Right ventricle myocardium inferior (tissue), 1 donor: ENCODE data around the gene ACTR5. TPM values are rescaled to one million over a fixed set of nuclear protein-coding genes. Genes with fewer than 3 reads are reported as not detected.

Experiments
- ATAC-seq: fragments of 200-7000 bp; cut with Tn5 transposase; one replicate; pipeline ENCODE4 v1.9.1; 2020; ENCODE audit warnings: mild to moderate bottlenecking, moderate library complexity
- DNase-seq: peaks from one replicate; pipeline ENCODE4 v3.0.0; 2021; ENCODE audit errors: missing footprints
- intact Hi-C: fragments of 100-400 bp; cut with DNase I; formaldehyde crosslinking; loops from one replicate; pipeline ENCODE4 v1.11.0; 2022
- total RNA-seq: library from RNA; stranded (reverse); fragmentation: NEBNext Ultra II Directional; extraction: Animal tissue kit (Norgen Biotek cat#: 25700); gene quantifications from one replicate; pipeline ENCODE4 v1.2.1, GENCODE V29; 2021
- donor health status: DM: no; HTN: yes; CAD: no; lungs with severe emphysema.

ACTR5 gene
- total RNA-seq, 1 donor from 2014 or later, result 2.6 TPM

DNA sequence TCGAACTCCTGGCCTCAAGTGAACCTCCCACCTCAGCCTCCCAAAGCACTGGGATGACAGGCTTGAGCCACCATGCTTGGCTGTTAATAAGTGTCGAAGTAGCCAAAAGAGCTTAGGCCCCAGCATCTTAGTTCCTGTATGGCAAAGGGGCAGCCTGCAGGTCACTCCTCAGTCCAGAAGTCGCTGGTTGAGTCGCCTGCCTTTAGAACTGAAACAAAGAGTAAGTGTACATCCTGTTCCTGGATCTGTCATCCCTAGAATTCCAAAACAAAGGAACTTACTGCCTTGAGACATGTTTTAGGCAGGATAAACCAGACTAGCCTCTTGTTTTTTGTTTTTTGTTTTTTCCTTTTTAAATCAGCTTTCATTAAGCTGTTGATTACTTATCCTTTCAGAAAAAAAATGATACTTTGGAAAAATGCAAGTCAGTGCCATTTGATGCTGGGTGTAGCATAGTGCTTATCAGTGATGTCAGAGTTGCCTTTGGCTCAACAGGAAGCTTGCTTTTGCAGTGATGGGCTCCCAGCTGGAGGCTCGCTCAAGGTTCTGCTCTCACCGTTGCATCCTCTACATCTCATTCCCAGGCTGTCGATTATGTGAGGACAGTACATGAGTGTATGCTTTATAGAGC is 9.0 kb downstream of the ACTR5 start:
- DNase-seq (no peak), ATAC-seq (no peak)
- intact Hi-C loops, result no loop called here

DNA sequence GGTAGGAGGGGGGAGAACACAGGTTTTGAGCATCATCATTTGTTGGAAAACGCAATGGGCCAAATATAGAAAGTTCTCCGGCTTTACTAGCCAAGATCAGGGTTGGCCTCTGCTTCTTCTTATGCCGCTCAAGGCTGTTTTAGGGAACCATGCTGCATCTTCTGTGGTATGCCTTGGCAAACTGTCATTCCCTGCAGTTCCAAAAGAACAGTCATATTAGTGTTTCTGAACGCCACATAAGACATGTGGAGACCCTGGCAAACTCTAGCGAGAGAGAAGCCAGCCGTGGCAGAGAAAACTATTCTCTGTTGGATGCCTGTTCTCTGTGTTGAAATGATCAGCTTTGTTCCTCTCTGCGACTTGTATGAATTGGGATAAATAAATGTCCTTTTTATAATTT is 10.8 kb downstream of the ACTR5 start:
- DNase-seq, result no peak
- no peak for ATAC-seq
- intact Hi-C loops, result no loop called here

DNA sequence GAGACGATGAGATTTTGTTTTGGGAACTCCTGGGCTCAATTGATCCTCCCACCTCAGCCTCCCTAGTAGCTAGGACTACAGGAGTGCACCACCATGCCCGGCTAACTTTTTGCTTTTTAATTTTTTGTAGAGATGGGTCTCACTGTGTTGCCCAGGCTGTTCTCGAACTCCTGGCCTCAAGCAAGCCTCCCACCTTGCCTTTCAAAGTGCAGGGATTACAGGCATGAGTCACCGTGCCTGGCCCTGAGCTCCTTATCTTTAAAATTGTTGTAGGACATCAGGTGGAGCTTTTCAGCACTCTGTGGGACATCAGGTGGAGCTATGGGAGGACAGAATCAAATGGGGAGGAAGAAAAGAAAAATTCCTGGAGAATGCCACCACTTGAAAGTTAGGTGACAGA is 12.7 kb downstream of the ACTR5 start:
- DNase-seq, result no peak
- intact Hi-C loops, result no loop called here
- no peak for ATAC-seq

DNA sequence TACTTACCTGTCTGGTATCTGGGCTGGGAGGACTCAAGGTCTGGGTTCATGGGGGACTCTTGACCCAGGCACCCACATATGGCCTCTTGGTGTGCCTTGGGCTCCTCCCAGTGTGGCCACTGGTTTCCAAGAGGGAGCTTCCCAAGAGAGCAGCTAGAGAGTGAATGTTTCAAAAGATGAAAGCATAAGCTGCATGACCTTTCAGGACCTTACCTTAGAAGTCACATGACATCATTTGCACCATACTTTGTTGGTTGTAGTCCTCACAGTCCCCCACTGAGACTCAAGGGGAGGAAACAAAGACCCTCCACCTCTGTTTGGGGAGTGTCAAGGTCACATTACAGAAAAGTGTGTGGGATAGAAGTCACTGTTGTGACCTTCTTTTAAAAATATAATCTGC is 13.9 kb downstream of the ACTR5 start:
- ATAC-seq (no peak), DNase-seq (no peak)
- intact Hi-C loops, result no loop called here

DNA sequence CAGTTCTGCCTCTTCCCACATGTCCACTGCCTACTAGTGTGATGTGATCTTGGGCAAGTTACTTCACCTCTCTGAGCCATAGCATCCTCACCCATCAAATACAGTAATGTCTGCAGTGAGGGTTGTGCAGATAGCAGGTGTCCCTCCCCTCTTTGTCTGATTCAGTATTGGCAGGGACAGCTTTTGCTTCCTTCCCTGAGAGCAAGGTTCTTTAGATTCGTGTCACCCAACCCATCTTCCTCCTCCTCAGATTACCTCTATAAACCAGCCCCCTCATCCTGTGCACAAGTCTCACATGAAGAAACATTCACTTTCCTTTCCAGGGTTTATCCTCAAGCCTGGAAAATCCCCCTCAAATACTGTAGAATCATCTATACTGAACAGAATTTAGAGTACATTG is 15.4 kb downstream of the ACTR5 start:
- DNase-seq, result no peak
- intact Hi-C loops, result no loop called here
- no peak for ATAC-seq

DNA sequence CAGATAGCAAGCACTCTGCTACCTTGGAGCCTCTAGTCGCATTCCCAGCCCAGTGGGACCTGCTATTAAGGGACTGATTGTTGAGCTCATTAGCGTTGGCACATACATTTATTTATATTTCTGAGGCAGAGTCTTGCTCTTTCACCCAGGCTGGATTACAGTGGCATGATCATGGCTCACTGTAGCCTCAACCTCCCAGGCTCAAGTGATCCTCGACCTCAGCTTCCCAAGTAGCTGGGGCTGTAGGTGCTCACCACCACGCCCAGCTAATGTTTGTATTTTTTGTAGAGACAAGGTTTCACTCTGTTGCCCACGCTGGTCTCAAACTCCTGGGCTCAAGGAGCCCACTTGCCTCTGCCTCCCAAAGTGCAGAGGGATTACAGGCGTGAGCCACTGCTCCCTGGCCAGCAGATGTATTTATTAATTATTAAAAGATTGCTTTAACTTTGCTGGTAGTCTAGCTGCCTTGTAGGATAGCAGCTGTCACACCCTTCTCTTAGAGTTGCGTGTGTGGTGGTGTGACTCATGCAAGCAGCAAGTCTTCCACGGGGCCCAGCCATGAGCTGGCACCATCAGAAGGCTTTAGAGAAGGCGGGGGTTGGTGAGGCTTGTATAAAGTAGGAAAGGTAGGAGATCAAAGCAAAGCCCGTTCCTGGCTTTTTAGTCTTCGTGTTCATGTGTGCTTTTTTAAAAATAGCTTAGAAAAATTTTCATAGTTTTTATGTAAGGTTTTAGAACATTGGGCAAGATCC is 16.5 kb downstream of the ACTR5 start:
- no peak for DNase-seq
- ATAC-seq, result no peak
- intact Hi-C loops, result no loop called here

DNA sequence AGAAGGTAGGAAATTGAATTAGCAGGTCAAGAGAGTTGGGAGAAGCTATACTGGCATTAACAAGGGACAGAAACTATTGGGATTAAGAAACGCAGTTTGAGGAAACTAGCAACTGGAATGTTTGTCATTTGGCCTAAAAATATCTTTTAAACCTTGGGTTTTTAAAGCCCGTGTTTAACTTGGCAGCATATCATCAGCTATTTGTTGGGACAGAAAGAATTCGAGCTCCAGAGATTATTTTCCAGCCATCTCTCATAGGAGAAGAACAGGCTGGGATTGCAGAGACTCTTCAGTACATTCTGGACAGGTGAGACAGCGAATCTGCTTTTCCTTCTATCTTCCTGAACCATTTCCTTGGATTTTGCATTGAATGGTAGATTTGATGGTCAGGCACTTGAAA is 17.8 kb downstream of the ACTR5 start:
- ATAC-seq (no peak), DNase-seq (no peak)
- intact Hi-C loops, result no loop called here

DNA sequence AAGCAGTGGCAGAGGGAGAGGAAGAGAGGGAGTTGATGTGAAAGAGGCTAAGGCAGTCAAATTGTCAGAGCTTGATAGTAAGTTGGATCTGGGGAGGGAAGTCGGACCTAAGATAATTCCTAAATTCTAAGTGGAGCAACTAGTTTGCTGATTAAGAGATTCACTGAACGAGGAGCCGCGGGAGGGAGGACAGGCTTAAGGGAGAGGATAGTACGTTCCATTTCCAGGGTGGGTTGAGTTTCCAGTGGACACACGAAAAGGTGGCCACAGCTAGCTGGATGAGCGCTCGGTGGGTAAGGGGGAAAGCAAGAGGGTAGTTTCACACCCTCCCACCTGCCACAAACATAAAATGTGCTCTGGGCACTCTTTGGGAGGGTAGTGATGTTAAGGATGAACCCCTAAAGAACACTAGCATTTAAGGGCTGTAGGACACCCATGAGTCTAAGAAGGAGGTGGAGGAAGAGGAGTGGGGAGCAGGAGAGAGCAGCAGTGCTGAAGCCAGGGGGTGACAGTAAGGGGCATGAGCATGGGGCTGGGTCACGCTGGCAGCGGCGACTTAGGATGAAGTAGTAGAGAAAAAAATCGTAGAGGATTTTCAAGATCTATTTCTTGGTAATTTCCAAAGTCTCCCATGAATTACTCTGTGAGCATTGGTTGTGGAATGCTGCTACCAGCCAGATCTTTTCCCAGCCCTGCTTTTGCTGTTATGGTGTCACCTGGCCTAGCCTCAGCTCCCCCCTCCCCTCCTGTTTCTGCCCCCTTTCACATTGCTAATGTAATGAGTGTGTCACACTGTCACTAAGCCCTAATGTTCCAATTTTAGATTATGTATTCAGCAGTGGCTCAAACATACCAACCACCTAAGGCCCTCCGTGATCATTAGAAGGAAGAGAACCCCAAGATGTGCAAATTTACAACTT is 21.4 kb downstream of the ACTR5 start:
- no peak for ATAC-seq
- DNase-seq, result no peak
- intact Hi-C loops, result no loop called here

DNA sequence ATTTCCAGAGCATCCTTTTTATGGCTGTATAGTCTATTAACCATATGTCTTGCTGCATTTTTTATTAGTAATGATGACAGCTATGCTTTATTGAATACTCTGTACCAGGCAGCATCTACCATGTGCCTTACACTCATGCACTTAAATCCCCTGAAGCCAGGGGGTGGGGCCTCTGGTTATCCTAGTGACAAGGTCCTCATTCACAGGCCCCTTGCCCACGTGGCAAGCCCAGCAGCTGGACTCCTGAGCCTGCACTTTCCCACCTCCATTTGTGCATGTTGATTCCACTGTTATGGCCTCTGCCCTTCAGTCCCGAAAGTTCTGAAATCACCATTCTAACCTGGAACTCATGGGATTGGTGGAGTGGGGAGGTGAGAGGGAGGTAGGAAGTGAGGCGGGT is 22.3 kb downstream of the ACTR5 start:
- intact Hi-C loops, result no loop called here
- no peak for DNase-seq
- ATAC-seq, result no peak

DNA sequence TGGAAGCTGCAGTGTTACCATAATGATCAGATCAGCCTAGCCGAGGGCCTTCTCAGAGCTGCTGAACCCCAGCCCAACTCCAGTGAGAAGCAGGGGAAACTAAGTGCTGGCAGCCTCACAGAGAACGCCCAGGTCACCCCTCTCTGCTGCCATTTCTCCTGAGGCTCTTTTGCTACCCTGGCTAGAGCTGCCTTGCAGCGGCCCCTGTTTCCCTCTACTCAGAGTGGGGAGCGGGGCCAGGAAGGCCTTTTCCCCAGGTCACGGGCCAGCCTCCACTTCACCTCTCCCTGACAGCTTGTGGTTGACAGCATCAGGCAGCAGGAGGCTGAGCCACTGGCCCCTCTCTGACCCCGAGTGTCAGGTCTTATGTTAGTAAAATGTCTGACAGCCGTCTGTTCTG is 22.7 kb downstream of the ACTR5 start:
- DNase-seq (no peak), ATAC-seq (no peak)
- intact Hi-C loops, result no loop called here

DNA sequence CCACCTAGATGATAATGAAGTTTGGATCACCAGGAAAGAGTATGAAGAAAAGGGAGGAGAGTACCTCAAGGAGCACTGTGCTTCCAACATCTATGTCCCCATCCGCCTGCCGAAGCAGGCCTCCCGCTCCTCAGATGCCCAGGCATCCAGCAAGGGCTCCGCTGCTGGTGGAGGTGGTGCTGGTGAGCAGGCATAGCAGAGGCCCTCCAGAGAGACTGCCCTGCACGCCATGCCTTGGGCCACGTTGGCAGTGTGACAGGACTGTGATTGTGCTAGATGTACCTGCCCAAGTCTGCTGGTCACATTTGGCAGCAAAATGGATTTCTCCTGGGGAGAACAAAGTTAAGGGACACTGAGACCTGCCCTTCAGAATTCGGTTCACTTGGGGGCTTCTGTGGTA is 23.4 kb downstream of the ACTR5 start:
- DNase-seq, result no peak
- no peak for ATAC-seq
- intact Hi-C loops, result no loop called here

DNA sequence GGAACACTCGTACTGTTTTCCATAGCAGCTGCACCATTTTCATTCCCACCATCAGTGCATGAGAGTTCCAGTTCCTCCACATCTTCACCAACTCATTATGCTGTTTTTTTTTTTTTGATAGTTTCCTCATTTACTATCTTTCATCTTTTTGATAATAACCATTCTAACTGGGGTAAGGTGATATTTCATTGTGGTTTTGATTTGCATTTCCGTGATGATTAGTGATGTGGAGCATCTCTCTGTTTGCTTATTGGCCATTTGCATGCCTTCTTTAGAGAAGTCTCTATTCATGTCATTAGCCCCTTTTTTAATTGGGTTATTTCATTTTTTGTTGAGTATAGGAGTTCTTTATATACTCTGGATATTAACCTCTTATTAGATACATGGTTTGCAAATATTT is 25.9 kb downstream of the ACTR5 start:
- DNase-seq, result no peak
- intact Hi-C loops, result no loop called here
- ATAC-seq, result no peak

DNA sequence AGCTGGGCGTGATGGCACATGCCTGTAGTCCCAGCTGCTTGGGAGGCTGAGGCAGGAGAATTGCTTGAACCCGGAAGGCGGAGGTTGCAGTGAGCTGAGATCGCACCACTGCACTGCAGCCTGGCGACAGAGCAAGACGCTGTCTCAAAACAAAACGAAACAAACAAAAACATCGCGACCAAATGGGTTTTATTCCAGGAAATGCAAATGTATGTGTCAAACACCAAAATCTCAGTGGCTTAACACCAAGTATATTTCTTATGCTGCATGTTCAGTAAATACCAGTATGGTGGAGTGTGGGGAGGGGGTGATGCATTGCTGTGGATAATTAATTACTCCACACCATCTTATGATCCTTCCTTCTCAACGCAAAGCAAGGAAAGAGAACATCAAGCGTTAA is 28.1 kb downstream of the ACTR5 start:
- intact Hi-C loops, result no loop called here
- ATAC-seq (no peak), DNase-seq (no peak)

DNA sequence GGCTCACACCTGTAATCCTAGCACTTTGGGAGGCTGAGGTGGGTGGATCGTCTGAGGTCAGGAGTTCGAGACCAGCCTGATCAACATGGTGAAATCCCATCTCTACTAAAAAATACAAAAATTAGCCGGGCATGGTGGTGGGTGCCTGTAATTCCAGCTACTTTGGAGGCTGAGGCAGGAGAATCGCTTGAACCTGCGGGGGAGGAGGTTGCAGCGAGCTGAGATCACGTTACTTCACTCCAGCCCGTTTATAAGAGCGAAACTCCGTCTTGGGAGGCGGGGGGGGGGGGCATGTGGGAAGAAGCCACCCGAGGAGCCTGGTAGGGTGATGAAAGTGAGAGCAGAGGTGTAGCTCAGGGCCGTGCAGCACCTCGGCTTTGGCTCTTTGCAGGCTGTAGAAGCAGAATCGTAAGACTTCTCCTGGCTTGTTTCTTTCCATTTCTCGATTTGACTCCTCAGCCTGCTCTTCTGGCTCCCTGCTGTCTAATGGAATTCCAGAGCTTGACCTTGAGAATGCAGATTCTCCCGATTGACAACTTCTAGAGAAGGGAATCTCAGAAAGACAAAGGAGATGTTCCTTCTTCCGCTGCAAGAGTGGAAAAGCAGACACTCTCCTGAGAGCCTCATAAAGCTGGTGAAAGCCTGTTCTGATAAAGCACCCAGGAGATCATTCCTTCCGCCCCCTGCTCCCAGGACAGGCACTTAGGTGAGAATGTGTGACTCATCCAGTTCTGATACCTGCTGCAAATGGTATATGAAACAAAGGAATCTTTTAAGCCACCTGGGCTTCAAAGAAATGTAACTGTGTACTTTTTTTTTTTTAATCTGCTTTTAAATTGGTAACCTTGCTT is 31.2 kb downstream of the ACTR5 start:
- intact Hi-C loops, result no loop called here
- DNase-seq (no peak), ATAC-seq (no peak)

DNA sequence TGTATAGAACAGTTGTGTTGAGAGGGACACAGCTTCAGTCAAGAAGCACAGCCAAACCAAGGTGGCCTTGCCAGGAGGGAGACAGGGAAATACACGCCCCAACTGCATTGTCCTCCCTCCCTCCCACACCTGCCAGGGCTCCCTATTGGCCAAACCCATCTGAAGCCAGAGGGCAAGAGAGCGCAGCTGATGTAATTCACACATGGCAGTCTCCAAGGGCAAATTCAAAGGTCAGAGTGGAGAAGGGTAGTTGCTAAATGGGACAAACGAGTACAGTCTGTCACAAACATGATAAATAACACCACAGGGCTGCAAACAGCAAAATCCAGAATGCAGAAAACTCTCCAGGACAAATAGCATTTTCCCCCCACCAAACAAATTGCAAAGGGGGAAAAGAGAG is 34.0 kb downstream of the ACTR5 start:
- intact Hi-C loops, result no loop called here
- ATAC-seq, result no peak

DNA sequence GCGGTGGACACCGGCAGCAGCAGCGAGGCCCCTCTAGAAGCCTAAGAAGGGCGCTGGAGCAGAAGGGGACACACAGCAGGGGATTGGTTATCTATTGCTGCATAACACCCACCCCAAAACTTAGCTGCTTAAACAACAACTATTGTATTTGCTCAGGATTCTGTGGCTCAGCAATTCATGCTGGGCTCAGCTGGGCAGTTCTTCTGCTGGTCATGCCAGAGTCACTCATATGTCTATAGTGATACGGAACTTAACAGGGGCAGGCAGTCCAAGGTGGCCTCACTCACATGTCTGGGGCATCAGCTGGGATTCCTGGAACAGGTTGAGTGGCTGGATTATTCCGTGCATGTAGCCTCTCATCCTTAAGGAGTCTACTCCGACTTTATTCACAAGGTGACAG is 39.6 kb downstream of the ACTR5 start:
- DNase-seq, result no peak
- no peak for ATAC-seq
- intact Hi-C loops, result no loop called here

More for the DNA sequence above, 34.0 kb downstream of the ACTR5 start:
- no peak for DNase-seq

DNA sequence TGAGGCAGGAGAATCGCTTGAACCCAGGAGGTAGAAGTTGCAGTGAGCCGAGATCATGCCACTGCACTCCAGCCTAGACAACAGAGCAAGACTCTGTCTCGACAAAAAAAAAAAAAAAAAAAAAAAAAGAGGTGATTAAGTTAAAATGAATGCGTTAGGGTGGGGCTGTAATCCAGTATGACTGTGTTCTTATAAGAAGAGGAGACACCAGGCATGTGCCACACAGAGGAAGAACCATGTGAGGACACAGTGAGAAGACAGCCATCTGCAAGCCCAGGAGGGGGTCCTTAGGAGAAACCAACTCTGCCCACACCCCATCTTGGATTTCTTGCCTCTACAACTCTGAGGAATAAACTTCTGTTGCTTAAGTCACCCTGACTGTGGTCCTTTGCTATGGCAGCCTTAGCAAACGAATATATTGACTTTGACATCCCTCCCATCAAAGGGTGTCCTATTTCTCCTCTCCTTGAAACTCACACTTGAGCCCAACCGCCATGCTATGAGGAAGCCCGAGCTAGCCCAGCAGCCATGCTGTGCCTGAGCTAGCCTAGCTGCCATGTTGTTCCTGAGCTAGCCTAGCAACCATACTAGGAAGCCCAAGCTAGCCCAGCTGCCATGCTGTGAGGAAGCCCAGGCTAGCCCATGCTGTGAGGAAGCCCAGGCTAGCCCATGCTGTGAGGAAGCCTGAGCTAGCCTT is 41.4 kb downstream of the ACTR5 start:
- no peak for ATAC-seq
- no peak for DNase-seq
- intact Hi-C loops, result no loop called here
